GM13977 (cell line): ENCODE measurements around the gene RPRD1B.
A peak's percentile ranks its signal among the peaks of the same experiment; 100 is the strongest.
"Not testable (repeated sequence)": the region's sequence is repeated elsewhere in the genome, so short reads cannot be mapped to it uniquely, and the experiment has no call there.

Experiments
- DNase-seq: peaks from one replicate; pipeline ENCODE4 v3.0.0; 2012; ENCODE audit warnings: low spot score
- CTCF ChIP-seq: IDR thresholded peaks from 2 replicates; pipeline ENCODE4 v1.5.1; 2012; ENCODE audit warnings: mild to moderate bottlenecking, control low read depth; ENCODE audit not compliant: insufficient read depth; ENCODE audit errors: extremely low read depth, missing control alignments
- in situ Hi-C: fragments of 300-500 bp; cut with MboI; formaldehyde crosslinking; loops from one replicate; pipeline ENCODE4 v1.12.0; 2022; ENCODE audit warnings: low sequenced_read_pairs, low pct_unique_long_range_greater_than_20kb, mixed read lengths, inconsistent platforms; ENCODE audit not compliant: unreplicated experiment

The RPRD1B gene

DNA sequence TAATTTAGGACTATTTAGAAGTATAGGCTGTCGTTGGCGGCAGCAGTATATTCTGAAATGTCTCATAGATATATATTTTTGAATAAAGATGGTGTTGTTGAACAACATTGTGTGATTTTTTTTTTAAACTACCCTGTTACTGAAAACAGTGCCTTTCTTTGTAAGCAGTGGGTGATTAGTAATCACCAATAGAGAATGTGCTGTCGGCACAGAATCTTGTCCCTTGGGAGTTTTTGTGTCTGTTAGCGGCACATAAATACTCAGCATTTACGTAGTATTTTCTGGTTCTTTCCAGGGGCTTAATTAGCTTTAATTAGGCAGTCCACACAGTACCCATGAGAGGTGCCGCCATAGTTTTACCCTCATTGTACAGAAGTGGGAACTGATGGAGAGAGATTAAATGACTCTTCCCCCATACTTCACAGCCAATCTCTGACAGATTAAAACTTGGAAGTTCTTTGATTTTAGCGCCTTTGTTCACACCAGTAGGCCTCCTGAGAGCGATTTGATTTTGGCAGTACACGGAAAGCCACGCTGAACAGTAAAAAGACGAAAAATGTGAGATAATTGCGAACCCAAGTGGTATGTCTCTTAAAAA, 58.8 kb downstream of the RPRD1B start:
- TF ChIP-seq CTCF = no peak
- no peak for DNase-seq
- in situ Hi-C loops = no loop called here

DNA sequence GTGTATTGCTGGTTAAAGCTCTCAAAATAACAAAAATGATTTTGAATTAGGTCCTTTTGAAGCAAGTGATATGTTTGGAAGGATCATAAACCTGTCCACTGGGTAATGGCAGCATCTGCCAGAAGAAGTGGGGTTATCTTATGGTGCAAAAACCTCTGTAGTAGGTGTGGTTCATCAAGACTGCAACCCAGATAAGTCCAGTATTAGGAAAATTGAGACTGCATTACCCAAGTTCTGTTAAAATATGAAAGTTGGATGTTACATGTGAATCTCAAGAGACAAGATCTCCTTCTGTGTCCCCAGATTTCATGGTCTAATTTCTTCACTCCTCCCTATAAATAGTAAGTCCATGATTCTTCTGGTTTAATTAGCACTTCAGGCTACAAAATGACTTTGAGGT, 59.4 kb downstream of the RPRD1B start:
- no peak for DNase-seq
- no peak for TF ChIP-seq CTCF
- in situ Hi-C loops = no loop called here

GRCh38 chr20:38093641-38094077, 60.1 kb downstream of the RPRD1B start:
- no peak for TF ChIP-seq CTCF
- in situ Hi-C loops = no loop called here
- DNase-seq = no peak

GRCh38 chr20:38094373-38094891, 60.9 kb downstream of the RPRD1B start:
- TF ChIP-seq CTCF = no peak
- DNase-seq = peak; percentile 73
- in situ Hi-C loops = no loop called here

DNA sequence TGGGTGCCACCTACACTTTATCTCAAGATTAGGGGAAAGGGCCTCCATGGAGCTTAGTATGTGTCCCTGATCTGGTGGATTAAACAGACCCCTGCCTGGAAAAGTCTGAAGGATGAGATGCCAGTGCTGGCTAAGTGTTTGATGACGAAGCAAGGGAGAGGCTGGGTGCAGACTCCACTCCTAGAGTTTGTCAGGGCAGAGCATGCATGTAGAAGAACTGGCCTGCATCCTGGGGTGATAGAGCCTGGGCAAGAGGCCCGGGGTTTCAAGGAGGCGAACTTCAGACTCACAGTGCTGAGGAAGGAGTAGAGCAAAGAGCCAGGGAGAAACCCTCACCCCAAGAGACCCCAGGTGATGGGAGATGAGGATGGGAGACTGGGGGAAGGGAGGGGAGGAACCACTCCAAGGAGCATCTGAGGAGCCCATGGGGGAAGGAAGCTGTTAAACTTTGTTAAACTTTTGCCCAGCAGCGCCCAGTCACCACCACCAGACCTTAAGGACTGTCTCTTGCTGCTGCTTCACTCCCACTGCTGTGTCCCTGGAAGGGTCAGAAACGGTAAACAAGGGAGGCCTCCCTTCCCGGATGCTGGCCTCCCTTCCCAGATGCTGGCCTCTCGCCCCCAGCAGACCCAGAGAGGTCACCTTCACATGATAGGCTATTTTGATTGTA, 61.6 kb downstream of the RPRD1B start:
- no peak for DNase-seq
- in situ Hi-C loops = no loop called here
- TF ChIP-seq CTCF = no peak

DNA sequence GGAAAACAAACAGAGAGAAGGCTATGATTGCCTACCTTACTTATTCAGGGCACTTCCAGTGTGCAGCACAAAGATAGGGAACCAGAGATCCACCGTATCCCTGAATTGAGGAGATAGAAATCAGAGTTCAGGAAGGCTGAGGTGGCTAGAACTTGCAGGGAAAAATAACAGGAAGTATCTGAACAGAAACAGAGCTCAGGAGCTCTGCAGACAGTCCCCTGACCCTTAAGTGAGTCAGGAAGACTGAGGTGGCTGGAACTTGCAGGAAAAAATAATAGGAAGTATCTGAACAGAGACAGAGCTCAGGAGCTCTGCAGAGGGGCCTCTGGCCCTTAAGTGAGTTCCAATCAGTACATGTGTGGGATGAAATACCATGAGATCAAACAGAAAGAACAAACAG, 65.4 kb downstream of the RPRD1B start:
- in situ Hi-C loops = no loop called here

DNA sequence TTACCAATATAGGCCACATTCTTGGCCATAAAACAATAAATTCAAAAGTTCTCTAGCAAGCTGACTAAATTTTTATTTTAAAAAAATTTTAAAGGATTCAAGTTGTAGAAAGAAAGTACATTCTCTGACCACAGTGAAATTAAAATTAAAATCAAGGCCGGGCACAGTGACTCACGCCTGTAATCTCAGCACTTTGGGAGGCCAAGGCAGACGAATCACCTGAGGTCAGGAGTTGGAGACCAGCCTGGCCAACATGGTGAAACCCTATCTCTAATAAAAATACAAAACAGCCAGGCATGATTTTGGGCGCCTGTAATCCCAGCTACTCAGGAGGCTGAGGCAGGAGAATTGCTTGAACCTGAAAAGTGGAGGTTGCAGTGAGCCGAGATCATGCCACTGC, 68.7 kb downstream of the RPRD1B start:
- in situ Hi-C loops, DNase-seq: not testable (repeated sequence)

More for the DNA sequence above, 65.4 kb downstream of the RPRD1B start:
- no peak for TF ChIP-seq CTCF
- DNase-seq = no peak
